Skeletal muscle tissue (tissue), 4 donors: ENCODE results near the gene PRSS2. TPM values are rescaled to one million over a fixed set of nuclear protein-coding genes. Genes with fewer than 3 reads are reported as not detected.

Experiments used
- H3K27ac ChIP-seq: one replicate; pipeline ENCODE4 v1.7.0; 2013; ENCODE audit warnings: mild to moderate bottlenecking, low read depth, low read length, inconsistent platforms
- H3K27me3 ChIP-seq, 3 donors: one replicate each; pipeline ENCODE4 v1.7.0; 2013; ENCODE audit warnings: low read length in 3 of 3; ENCODE audit not compliant: control insufficient read depth in 3 of 3, insufficient read depth in 3 of 3
- H3K36me3 ChIP-seq, 3 donors: one replicate each; pipeline ENCODE4 v1.7.0; 2013; ENCODE audit warnings: low read length in 3 of 3; ENCODE audit not compliant: control insufficient read depth in 3 of 3, insufficient read depth in 3 of 3
- H3K4me1 ChIP-seq, 3 donors: one replicate each; pipeline ENCODE4 v1.7.0; 2013; ENCODE audit warnings: low read length in 3 of 3, mild to moderate bottlenecking in 3 of 3; ENCODE audit not compliant: control insufficient read depth in 3 of 3, insufficient read depth in 3 of 3
- H3K4me3 ChIP-seq, 3 donors: one replicate each; pipeline ENCODE4 v1.7.0; 2013; ENCODE audit warnings: low read length in 3 of 3
- H3K9ac ChIP-seq, 3 donors: one replicate each; pipeline ENCODE4 v1.7.0; 2013; ENCODE audit warnings: low read length in 3 of 3, mild to moderate bottlenecking in 3 of 3, moderate library complexity in 2 of 3, low read depth in 1 of 3
- H3K9me3 ChIP-seq, 3 donors: one replicate each; pipeline ENCODE4 v1.7.0; 2013; ENCODE audit warnings: low read length in 3 of 3; ENCODE audit not compliant: control insufficient read depth in 3 of 3
- total RNA-seq: library from RNA; depleted of rRNA; stranded (reverse); fragments of >200 nt; gene quantifications from one replicate; pipeline ENCODE4 v1.2.3, GENCODE V29; 2014
- donor health status: Osteomylitis.

PRSS2 gene
- total RNA-seq, 1 donor from 2014 or later: not detected

DNA sequence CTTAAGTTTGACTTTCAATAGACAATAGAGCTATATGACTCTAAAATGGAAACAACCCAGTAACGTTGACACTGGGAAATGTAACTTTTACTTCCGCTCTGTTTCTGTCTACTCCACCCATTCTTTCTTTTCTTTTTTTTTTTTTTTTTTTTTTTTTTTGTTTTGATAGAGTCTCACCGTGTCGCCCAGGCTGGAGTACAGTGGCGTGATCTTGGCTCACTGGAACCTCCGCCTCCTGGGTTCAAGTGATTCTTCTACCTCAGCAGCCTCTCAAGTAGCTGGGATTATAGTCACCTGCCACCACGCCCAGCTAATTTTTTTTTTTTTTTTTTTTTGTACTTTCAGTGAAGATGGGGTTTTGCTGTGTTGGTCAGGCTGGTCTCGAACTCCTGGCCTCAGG, 13.9 kb downstream of the PRSS2 start:
- Histone ChIP-seq H3K27ac (no peak overlapping the region), H3K4me3 (no peak overlapping the region), H3K36me3 (no peaks in the 10 kb centered on the region), H3K9me3 (no peaks in the 10 kb centered on the region), H3K4me1 (peaks cover 0 to 5% (median 4%) of the 10 kb centered on the region in 3 donors), H3K9ac (no peak overlapping the region), H3K27me3 (peaks cover 0 to 9% (median 0%) of the 10 kb centered on the region in 3 donors)

DNA sequence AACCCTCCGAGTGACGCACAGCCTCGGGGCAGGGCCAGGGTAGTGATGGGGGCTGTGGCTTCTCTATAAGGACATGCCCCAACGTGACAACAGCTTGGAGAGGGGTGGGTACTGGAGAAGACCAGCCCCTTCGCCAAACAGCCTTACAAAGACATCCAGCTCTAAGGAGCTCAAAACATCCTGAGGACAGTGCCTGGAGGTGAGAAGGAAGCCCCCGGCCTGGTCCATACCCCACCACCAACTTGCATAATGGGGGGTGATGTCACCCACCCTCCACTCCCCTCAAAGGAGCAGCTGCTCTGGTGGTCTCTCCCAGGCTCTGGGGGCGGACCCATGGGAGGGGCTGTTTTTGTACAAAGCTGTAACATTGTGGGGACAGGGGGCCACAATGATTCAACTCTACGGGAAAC, 15.1 kb downstream of the PRSS2 start:
- Histone ChIP-seq H3K9ac (no peak overlapping the region), H3K9me3 (no peaks in the 10 kb centered on the region), H3K4me3 (no peak overlapping the region), H3K4me1 (peaks cover 0 to 5% (median 4%) of the 10 kb centered on the region in 3 donors), H3K36me3 (no peaks in the 10 kb centered on the region), H3K27ac (no peak overlapping the region), H3K27me3 (peaks cover 0 to 9% (median 0%) of the 10 kb centered on the region in 3 donors)

DNA sequence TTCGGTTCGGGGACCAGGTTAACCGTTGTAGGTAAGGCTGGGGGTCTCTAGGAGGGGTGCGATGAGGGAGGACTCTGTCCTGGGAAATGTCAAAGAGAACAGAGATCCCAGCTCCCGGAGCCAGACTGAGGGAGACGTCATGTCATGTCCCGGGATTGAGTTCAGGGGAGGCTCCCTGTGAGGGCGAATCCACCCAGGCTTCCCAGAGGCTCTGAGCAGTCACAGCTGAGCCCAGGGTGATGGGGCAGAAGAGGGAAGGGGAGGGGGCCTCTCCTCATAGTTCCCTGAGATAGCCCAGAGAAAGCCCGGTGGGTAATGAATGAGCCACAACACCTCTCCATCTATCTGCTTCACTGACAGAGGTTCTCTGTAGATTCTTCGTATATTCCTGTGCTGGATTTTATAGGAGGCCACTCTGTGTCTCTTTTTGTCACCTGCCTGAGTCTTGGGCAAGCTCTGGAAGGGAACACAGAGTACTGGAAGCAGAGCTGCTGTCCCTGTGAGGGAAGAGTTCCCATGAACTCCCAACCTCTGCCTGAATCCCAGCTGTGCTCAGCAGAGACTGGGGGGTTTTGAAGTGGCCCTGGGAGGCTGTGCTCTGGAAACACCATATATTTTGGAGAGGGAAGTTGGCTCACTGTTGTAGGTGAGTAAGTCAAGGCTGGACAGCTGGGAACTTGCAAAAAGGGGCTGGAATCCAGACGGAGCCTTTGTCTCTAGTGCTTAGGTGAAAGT, 16.4 kb downstream of the PRSS2 start:
- H3K27ac ChIP-seq: peak overlapping the region; percentile 8
- H3K4me1 ChIP-seq: peaks cover 0 to 5% (median 4%) of the 10 kb centered on the region in 3 donors
- no peak overlapping the region for H3K9ac ChIP-seq
- H3K27me3 ChIP-seq: peaks cover 0 to 11% (median 0%) of the 10 kb centered on the region in 3 donors
- no peak overlapping the region for H3K4me3 ChIP-seq
- H3K9me3 ChIP-seq: no peaks in the 10 kb centered on the region
- no peaks in the 10 kb centered on the region for H3K36me3 ChIP-seq

DNA sequence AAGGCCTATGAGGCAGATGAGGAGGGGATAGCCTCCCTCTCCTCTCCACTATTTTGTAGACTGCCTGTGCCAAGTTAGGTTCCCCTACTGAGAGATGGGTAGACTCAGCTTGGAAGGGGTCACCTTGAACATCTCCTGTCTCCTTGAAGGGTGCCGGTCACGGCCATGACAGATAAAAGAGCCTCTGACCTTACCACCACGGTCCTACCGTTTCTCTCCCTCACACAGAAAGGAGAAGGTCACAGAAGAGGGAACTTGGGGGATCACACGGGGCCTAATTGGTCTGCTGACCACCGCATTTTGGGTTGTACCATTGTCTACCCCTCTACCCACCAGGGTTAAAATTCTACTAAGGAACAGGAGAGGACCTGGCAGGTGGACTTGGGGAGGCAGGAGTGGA, 17.0 kb downstream of the PRSS2 start:
- Histone ChIP-seq H3K4me3 (no peak overlapping the region), H3K4me1 (peaks cover 0 to 4% (median 3%) of the 10 kb centered on the region in 3 donors), H3K9ac (no peak overlapping the region), H3K27me3 (peaks cover 0 to 11% (median 4%) of the 10 kb centered on the region in 3 donors), H3K27ac (no peak overlapping the region), H3K9me3 (no peaks in the 10 kb centered on the region), H3K36me3 (no peaks in the 10 kb centered on the region)

DNA sequence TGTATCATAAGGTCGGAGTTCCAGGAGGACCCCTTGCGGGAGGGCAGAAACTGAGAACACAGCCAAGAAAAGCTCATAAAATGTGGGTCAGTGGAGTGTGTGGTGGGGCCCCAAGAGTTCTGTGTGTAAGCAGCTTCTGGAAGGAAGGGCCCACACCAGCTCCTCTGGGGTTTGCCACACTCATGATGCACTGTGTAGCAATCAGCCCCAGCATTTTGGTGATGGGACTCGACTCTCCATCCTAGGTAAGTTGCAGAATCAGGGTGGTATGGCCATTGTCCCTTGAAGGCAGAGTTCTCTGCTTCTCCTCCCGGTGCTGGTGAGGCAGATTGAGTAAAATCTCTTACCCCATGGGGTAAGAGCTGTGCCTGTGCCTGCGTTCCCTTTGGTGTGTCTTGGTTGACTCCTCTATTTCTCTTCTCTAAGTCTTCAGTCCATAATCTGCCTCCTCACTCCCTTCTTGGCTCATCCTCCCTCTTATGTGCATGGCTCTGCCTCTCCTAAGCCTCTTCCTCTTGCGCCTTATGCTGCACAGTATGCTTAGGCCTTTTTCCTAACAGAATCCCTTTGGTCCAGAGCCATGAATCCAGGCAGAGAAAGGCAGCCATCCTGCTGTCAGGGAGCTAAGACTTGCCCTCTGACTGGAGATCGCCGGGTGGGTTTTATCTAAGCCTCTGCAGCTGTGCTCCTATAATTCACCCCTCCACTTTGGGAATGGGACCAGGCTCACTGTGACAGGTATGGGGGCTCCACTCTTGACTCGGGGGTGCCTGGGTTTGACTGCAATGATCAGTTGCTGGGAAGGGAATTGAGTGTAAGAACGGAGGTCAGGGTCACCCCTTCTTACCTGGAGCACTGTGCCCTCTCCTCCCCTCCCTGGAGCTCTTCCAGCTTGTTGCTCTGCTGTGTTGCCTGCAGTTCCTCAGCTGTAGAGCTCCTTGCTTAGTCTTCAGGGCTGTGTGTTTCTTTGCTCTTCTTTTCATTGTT, 17.8 kb downstream of the PRSS2 start:
- no peak overlapping the region for H3K4me3 ChIP-seq
- no peaks in the 10 kb centered on the region for H3K4me1 ChIP-seq
- no peaks in the 10 kb centered on the region for H3K36me3 ChIP-seq
- peaks cover 4 to 8% (median 5%) of the 10 kb centered on the region in 3 donors for H3K27me3 ChIP-seq
- H3K9me3 ChIP-seq: no peaks in the 10 kb centered on the region
- H3K9ac ChIP-seq: no peak overlapping the region
- no peak overlapping the region for H3K27ac ChIP-seq

DNA sequence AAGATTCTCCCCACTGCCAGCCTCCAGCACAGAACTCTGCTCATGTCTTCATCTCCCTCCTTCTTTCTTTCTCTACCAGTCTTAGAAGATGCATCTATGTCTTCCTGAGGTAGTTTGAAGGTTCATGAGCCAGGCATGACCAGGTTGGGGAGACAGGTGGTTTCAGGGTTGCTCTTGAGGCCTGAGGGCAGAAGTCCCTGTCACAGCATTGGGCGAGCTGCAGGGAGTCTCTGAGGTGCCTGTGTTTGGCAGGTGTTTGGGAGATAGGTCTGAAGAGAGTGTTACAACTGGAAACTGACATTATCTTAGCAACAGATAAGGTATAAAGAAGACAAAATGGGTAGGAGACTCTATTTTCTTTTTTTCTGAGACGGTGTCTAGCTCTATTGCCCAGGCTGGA, 18.7 kb downstream of the PRSS2 start:
- Histone ChIP-seq H3K36me3 (no peaks in the 10 kb centered on the region), H3K9ac (no peak overlapping the region), H3K4me1 (no peaks in the 10 kb centered on the region), H3K9me3 (no peaks in the 10 kb centered on the region), H3K27ac (no peak overlapping the region), H3K4me3 (no peak overlapping the region), H3K27me3 (peaks cover 4 to 8% (median 6%) of the 10 kb centered on the region in 3 donors)

DNA sequence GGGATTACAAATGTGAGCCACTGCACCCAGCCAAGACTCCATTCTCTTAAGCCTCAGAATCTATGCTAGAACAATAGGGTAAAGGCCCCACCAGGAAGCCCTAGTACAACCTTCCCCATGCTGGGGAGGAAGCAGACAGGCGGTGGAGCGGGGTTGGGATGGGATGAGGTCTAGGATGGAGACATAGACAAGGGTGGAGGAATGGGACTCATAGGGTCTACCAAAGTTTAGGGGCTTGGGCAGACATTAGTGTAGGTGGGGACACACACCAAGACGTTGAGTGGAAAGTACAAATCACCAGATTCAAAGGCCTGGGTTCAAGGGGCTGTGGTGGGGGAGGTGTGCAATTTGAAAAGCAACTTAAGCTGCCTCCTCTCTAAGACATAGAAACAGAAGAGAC, 19.3 kb downstream of the PRSS2 start:
- Histone ChIP-seq H3K4me1 (no peaks in the 10 kb centered on the region), H3K9me3 (no peaks in the 10 kb centered on the region), H3K27me3 (peaks cover 4 to 12% (median 8%) of the 10 kb centered on the region in 3 donors), H3K4me3 (no peak overlapping the region), H3K36me3 (no peaks in the 10 kb centered on the region), H3K9ac (no peak overlapping the region), H3K27ac (no peak overlapping the region)

DNA sequence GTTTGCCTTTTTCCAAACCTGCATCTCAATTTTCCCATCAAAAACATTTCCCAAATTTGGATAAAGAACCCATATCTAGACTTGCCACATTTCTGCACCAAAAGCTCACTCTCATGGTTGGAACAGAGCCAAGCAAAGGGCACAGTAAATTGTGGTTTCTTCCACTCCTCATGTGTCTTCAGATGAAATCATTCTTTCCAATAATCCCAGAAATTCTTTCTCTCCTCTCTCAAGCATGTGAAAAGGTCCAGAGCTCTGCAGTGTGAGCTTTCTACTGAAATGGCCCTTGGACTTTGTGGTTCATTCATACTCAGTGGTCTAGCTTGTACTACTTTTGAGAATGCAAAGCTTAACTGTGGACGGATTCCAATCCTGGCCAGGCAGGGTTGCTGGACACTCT, 19.8 kb downstream of the PRSS2 start:
- H3K9me3 ChIP-seq: no peaks in the 10 kb centered on the region
- H3K4me3 ChIP-seq: no peak overlapping the region
- H3K27ac ChIP-seq: no peak overlapping the region
- no peak overlapping the region for H3K9ac ChIP-seq
- H3K36me3 ChIP-seq: no peaks in the 10 kb centered on the region
- H3K27me3 ChIP-seq: peaks cover 9 to 17% (median 11%) of the 10 kb centered on the region in 3 donors
- H3K4me1 ChIP-seq: no peaks in the 10 kb centered on the region

DNA sequence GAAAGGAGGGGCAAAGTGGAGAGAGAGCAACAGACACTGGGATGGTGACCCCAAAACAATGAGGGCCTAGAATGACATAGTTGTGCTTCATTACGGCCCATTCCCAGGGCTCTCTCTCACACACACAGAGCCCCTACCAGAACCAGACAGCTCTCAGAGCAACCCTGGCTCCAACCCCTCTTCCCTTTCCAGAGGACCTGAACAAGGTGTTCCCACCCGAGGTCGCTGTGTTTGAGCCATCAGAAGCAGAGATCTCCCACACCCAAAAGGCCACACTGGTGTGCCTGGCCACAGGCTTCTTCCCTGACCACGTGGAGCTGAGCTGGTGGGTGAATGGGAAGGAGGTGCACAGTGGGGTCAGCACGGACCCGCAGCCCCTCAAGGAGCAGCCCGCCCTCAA, 20.7 kb downstream of the PRSS2 start:
- H3K36me3 ChIP-seq: no peaks in the 10 kb centered on the region
- H3K27me3 ChIP-seq: peaks cover 18 to 26% (median 19%) of the 10 kb centered on the region in 3 donors
- H3K9me3 ChIP-seq: no peaks in the 10 kb centered on the region
- H3K4me1 ChIP-seq: peaks cover 2 to 3% (median 2%) of the 10 kb centered on the region in 3 donors
- H3K27ac ChIP-seq: no peak overlapping the region
- no peak overlapping the region for H3K9ac ChIP-seq
- no peak overlapping the region for H3K4me3 ChIP-seq

DNA sequence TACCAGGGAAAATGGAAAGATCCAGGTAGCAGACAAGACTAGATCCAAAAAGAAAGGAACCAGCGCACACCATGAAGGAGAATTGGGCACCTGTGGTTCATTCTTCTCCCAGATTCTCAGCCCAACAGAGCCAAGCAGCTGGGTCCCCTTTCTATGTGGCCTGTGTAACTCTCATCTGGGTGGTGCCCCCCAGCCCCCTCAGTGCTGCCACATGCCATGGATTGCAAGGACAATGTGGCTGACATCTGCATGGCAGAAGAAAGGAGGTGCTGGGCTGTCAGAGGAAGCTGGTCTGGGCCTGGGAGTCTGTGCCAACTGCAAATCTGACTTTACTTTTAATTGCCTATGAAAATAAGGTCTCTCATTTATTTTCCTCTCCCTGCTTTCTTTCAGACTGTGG, 21.4 kb downstream of the PRSS2 start:
- Histone ChIP-seq H3K27me3 (peaks cover 22 to 32% (median 25%) of the 10 kb centered on the region in 3 donors), H3K27ac (no peak overlapping the region), H3K4me1 (peaks cover 6 to 9% (median 6%) of the 10 kb centered on the region in 3 donors), H3K9me3 (no peaks in the 10 kb centered on the region), H3K9ac (no peak overlapping the region), H3K36me3 (no peaks in the 10 kb centered on the region), H3K4me3 (no peak overlapping the region)
